Stimulated activated CD8-positive, alpha-beta memory T cell treated with anti-CD3 and anti-CD28 coated beads, Interleukin-4, amount 100 ng/mL, for 1 hour (primary cell): ENCODE data around the gene IGHMBP2.

Source experiments
- DNase-seq, 2 donors: peaks; one replicate each; pipeline ENCODE4 v3.0.0-alpha.2; 2020; ENCODE audit warnings: low read depth in 2 of 2, low spot score in 1 of 2

IGHMBP2 gene

DNA sequence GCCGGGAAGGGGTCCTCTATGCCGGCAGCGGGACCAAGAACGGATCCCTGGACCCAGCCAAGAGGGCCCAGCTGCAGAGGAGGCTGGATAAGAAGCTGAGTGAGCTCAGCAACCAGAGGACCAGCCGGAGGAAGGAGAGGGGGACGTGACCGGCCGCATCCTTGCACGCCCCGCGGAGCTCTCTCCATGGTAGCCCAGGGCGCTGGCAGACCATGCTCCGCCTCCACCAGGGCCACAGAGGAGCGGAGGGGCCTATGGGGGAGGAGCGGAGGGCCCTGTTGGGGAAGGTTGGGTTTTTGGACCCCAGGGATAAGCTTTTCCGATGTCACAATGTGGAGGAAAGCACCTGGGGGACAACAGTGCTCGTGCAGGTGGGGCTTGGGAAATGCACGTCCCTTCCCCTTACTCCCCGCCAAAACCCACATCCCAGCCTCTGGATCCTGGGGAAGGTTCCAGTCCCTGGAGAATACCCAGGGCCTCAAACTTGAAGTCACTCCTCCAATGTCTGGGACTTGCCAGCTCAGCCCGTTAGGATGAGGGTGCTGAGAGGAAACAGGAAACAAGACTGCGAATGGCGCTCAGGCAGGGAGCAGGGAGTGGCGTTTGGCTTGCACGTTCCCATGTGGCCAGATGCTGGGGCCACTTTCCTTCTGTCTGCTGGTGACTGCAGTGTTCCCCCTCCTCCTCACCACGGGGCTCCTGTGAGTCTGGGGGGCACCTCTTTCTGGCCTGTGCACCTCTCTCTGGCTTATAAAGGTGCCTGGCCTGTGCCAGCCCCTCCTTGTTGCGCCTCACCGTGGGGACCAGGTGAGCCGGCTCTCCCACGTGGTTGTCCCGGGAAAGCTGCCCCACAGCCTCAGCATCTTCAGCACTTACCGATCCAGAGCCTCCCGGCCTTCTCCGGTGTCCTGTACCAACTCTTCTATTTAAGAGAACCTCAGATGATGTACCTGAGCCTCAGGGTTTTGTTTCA, 36.2 kb downstream of the IGHMBP2 start:
- DNase-seq = no peak

DNA sequence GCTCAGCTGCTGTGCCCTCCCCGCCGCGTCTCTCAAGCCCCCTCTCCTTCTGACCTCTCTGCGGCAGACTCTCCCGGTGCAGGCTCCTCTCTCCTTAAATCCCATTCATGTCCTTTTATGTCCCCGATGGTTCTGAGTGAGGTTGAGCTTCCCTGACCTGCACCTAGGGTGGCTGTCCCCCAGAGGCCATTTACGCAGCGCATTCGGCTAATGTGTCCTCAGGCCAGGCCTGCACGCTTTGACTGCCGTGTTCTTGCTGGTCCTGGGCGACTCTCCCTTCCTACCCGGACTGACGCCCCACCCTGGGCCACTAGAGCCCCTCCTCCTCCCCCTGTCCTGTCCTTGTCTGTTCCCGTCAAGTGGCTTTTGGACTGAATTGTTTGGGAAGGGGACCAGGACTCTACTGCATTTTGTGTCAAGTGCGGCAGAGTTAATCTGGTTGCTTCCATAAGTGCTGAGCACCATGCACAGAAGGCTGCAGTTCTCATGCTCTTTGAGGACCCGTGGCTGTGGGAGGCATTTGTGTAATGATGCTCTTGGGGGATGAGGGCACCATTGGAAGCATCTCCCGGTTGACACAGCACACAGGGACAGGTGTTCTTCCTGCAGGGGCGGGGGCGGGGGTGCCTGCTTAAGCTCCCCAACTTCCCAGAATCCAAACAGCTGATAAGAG, 37.1 kb downstream of the IGHMBP2 start:
- DNase-seq = no peak

DNA sequence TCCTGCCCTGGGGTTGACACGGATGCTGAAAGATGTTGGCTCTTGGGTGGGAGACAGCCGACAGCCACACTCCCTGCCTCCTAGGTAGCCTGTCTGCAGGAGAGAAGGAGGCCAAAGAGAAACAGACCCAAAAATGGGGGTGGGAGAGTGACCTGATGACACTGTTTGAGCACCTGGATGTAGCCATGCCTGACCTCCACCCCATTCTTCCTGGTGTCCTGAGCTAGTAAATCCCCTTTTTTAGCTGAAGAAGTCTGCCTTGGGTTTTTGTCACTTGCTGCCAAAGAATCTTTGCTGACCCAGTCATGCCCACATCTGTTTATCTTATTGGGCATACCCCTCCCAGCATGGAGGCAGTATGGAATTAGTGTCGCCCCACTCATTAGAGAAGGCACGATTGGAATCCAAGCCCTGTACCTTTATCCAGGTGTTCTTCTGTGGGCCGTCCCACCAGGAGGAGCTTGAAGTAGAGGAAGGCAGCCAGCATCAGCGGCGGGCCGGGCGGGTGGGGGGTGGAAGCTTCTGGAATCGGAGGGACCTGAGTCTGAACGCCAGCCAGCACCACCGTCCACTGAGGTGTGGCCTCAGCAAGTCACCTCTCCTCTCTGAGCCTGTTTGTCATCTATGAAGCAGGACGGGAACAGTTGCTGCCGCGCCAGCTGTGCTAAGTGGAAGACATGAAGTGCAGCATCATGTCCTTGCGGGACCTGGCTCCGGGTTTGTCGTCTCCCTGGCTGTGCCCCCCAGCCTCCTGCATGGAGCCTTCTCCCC, 37.8 kb downstream of the IGHMBP2 start:
- no peak for DNase-seq

DNA sequence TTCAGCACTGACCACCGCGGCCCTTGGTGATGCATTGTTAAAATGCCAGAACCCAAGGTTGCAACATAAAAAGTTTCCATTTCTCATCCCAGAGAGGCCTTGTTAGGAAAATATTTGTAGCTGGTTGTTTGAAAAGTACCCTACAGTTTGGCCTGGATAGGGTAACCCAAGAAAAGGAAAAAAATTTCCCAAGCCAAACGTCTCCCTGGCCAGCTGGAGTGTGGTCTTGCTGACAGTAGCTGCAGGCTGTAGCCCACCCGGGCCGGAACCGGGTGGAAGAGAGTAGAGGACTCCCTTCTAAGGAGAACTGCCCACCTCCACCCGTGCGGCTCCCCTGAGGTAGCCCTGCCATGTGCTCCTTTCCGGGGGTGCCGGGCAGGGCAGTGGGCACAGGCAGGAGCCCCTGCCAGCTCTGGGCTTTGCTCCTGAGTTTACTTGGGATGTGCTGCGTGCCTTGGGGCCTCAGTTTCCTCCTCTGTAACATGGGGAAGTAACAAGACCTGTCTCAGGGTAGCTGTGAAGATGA, 38.5 kb downstream of the IGHMBP2 start:
- no peak for DNase-seq

DNA sequence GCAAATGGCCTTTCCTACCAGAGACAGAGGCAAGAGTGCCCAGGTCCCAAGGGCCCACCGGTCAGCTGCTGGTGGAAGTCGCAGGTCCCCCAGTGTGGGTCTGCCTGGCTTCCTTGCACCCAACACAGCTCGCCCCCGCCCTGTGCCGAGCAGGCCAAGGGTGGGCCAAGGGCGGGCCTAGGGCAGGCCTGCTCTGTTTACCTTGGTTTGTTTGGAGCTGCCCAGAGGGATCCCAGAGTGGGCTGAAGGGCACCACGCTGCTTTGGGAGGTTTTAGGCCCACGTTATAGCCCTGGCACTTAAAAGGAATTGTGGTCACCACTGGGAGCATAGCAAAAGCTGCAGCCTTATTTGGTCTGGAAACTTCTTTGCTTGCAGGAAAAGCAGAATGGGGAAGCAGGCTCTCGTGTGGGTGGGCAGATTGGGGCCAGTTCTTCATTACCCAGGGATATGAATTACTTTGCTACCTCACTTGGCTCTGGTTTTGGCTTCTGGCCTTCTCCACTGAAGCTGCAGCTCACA, 39.1 kb downstream of the IGHMBP2 start:
- no peak for DNase-seq

DNA sequence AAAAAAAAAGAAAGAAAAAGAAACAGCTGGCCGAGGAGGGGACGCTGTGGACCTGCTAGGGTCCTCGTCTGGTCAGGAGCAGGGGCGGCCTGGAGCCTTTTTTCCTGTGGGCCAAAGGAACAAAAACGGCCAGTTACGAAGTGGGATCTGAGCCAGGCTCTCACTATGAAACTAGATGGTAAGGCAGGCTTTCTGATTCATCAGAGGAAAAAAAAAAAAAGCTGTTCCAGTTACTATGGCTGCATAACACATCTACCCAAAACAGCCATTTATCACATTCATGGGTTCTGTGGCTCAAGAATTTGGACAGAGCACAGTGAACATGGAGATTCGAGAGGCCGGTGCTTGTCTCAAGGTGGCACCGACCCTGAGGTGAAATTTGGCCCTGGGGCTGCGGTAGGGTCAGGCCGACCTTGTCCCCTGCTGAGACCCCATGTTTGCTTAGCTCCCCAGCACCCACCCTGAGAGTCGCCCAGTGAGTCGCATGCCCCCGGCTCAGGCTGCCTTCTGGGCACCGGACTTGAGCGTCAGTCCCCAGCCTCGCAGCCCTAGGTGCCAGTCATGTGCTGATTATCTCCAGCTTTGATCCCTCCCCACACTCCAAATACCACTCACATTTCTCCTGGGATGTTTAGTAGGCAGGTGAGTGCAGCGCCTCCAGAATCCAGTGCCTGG, 42.9 kb downstream of the IGHMBP2 start:
- DNase-seq = no peak

DNA sequence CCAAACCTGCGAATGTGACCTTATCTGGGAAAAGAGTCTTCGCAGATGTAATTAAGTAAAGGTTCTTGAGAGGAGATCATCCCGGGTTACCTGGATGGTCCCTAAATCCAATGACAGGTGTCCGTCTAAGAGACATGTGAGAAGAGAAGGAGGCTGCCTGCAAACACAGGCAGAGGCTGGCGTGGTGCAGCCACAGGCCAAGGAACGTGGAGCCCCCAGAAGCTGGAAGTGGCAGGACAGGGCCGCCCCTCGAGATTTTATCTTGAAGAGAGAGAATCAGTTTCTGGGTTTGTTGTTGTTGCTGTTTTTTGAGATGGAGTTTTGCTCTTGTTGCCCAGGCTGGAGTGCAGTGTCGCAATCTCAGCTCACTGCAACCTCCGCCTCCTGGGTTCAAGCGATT, 43.5 kb downstream of the IGHMBP2 start:
- no peak for DNase-seq

DNA sequence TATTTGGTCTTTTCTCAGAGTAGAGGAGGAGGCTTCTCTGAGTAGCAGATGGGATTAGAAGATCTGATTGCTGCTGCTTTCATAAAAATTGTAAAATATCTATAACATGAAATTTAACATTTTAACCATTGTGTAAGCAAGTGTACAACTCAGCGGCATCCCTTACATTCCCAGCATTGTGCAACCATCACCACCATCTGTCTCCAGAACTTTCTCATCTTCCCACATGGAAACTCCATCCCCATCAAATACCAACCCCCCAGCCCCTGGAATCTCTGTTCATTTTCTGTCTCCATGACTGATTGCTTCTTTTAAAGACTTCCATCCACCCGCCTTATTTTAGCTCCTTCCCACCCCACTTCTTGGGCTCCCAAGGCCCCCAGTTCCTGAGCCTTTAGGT, 44.8 kb downstream of the IGHMBP2 start:
- no peak for DNase-seq

DNA sequence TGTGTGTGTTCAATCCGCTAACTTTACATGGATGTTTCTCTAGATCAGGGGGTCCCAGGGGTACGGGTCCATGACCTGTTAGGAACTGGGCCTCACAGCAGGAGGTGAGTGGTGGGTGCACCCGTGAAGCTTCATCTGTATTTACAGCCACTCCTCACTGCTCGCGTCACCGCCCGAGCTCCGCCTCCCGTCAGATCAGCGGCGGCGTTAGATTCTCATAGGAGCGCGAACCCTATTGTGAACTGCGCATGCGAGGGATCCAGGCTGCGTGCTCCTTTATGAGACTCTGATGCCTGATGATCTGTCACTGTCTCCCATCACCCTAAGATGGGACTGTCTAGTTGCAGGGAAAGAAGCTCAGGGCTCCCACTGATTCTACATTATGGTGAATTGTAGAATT, 45.2 kb downstream of the IGHMBP2 start:
- no peak for DNase-seq

DNA sequence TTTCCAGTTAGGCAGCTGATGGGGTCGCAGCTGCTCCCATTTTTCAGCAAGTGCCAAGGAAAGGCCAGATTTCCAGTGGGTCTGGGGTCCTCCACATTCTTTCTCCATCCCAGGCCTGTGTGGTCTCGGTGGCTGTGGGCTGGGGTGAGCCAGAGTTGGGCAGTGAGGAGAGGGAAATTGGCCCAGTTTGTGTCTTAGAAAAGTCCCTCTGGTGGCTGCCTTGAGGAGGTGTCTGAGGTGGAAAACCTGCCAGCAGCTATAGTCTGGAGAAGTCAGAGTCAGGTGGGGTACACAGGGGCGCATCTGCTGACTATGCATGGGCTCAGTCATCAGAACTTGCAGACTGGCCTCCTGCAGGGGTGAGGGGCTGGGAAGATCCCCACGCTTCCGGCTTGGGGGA, 46.6 kb downstream of the IGHMBP2 start:
- DNase-seq = no peak

DNA sequence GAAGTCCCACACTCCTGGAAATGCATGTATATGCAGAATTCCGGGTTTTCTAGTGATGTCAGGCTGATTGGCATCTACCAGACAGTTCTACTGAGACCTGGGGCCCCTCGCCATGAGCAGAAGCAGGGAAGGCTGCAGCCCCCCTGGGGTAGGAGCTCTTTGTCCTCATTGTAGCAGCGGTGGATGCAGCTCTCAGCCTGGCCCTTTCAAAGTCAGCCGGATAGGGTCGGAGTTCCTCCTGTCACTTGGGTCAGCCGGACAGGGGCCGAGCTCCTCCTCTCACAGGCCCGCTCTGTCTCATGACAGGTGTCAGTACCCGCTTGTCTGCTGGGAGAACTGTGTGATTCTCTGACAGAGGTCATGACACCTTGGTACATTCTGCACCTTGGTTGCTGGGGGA, 47.1 kb downstream of the IGHMBP2 start:
- no peak for DNase-seq

DNA sequence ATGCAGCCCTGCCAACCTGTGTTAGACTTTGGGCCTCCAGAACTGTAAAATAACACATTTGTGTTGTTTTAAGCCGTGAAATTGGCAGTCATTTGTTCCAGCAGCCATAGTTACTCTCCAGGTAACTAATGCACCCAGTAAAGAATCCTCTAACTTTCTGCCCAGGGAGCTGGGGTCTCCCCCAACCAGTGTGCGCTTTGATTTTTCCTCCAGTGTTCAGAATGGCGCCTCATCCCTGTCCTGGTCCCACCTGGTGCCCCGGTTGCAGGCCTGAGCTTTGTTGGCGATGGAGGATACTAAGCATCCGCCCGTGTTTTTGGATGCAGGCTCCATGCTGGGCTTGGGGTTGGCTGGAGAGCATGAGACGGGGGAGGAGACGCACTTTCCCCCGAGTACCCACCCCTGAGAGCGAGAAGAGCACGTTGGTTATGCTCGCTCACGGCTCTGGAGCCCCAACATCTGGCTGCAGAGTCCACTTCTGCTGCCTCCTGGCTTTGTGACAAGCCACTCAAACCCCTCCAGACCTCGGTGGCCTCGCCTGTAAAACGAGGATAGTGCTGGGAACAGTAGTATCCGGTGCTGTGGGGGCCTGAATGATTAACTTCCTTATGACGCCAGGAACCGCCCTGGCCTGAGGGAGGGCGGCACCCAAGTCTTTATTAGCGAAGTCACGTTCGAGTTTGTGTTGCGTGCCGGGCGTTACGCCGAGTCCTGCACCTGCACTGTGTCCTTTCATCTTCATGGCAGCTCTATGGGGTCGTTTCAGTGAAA, 51.3 kb downstream of the IGHMBP2 start:
- no peak for DNase-seq

DNA sequence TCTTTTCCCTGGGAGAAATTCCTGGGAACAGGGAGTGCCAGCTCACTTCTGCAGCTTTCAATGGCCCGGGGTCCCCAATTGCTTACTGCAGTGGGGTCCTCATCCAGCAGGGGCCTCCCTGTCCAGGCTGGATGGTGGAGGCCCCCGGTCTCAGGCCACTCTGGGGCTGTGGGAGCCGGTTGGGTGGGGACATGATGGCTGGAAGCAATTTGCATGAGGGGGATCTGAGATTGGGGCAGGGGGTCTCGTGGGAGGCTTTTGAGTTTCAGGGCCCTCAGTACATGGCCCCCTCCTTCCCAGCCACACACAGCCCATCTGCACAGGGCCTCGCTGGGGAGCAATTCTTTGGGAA, 51.9 kb downstream of the IGHMBP2 start:
- DNase-seq = no peak

DNA sequence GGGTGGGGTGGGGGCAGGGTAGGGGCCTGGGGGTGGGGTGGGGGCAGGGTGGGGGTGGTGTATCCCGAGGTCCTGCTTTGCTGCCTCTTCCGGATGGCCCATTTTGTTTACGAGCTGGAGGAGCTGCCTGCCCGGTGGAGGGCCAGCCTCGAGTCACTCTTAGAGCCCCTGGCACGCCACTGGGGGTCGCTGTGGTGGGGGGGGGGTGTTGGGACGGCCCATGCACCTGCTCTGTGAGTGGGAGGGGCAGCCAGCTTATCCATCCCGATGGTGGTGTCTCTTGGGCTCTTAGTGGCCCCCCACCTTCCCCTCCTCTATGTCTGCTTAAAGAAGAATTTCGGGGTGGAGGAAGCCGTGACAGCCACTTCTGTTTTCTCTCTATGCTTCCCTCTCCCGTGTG, 52.5 kb downstream of the IGHMBP2 start:
- DNase-seq = no peak

DNA sequence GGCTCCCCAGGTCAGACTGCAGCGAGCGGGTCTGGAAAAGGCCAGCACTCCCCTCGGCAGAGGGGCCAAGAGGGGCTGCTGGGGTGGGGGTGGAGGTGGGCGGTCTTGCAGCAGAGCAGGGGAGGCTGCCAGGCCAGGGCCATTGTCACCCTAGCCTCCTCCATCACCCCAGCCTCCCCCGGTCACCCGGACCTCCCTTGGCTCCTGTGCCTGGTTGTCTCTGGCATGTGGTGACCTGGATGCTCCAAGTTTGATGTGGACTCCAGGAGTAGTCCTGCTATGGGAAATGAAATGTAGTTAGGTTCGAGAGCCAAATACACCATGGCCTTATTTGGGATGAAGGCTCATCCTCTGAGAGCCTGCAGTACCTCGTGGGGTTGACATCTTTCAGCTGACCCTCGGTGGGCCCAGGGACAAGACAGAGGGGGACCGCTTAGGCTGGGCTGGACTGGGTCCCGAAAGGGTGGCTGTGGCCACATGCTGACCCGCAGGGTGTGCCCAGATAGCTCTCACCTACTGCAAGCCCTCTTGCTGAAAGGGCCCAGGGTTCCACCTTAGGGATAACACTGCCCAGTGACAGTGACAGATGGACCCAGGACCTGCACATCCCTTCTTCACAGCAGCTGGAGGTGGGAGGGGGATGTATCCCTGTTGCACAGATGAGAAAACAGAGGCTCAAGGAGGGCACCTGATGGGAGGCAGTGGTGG, 53.0 kb downstream of the IGHMBP2 start:
- no peak for DNase-seq

DNA sequence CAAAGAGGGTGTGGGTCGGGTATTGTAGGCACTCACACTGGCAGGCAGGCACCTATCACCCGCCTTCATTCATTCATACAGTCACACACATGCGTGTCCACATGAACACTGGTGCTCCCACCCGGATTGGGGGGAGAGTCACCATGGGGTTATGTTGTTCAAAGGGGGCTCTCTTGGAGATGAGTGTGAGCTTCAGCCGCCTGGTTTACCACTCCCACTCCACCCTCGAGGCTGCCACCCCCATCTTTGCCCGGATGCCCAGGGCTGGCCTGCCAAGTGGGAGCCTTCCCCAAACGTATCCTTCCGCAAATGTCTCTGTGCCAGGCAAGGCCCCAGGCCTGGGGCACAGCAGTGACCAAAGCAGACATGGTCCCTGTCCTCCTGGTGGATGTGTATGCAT, 54.5 kb downstream of the IGHMBP2 start:
- DNase-seq = no peak

DNA sequence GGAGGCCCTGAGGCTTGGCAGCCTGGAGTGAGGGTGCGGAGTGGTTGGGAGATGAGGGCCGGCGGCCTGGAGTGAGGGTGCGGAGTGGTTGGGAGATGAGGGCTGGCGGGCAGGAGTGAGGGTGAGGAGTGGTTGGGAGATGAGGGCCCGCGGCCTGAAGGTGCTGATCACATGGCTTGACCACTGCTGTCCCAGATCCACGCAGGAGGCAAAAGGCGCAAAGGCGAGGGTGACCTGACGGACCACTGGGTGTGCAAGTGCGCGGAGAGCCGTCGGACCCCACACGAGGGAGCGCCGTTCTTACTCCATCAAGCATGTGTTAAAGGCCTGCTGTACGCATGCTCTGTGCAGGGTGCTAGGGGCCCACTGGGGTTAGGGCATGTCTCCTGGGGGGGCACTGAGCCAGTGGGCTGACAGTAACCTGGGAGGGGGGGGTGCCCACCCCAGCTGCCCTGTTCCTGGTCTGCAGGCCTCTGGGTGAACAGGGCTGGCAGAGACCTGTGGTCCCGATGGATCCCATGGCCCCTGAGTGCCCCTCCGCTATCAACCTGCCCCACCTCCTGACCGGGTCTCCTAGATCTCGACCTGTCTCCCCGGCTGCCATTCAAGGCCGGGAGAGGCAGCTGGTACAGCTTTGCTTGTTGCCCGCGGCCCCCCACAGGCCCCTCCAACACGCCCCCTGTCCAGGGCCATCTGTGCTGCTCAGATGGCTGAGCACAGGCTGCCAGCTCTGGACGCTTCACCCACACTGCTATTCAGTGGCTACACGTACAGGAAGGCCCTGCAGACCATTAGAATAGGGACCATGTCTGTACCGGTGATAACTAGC, 56.0 kb downstream of the IGHMBP2 start:
- no peak for DNase-seq

DNA sequence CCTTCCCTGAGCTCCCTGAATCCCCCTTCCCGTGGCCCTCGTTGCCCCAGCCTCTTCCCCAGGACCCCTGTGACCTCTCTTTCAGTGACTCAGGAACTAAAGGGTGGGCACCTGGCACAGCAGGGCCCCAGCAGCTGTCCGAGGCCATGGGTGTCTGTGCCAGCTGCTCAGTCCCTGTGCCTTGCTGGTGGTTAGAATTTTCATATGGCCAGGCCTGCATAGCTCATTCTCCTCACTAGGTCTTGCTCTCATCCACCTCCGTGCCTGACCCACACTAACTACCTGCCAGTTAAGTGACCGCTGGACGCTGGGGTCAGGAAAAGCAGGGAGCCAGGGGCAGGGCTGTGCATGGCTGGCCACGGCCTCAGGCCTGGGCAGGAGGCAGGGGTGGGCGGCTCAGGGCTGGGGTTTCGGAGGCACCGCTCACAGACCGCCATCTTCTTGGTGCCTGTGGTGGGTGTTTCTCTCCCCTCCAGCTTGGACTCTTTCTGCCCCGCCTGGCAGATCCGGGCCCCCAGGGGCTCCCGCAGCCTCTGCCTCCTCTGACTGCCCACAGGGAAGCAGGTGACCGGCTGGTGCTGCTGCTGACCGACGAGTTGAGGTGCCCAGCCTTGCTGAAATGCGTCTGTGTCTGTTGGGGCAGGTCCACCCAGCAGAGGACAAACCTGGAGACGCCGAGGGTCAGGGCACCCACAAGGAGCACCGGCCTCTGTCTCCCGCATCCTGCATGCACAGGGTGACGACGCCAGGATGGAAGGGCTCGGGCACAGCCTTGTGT, 56.8 kb downstream of the IGHMBP2 start:
- no peak for DNase-seq
